DND-41 (cell line): ENCODE data around the gene POU2AF1.

Experiments used
- ATAC-seq: fragments of 200-7000 bp; cut with Tn5 transposase; 3 replicates; pipeline ENCODE4 v1.9.1; 2021; ENCODE audit warnings: low read depth; ENCODE audit not compliant: insufficient read depth
- DNase-seq: peaks from one replicate; pipeline ENCODE4 v3.0.0-alpha.2; 2020
- H2AFZ ChIP-seq: 2 replicates; pipeline ENCODE4 v1.6.0; 2012; ENCODE audit warnings: low read depth, low read length
- H3K27ac ChIP-seq: 2 replicates; pipeline ENCODE4 v1.5.1; 2012; ENCODE audit warnings: low read length, inconsistent platforms
- H3K27me3 ChIP-seq: fragments of 200-600 bp; sonication (generic); 2 replicates; pipeline ENCODE4 v1.6.0; 2012; ENCODE audit warnings: low read length, mild to moderate bottlenecking, inconsistent platforms; ENCODE audit not compliant: insufficient read depth, poor library complexity
- H3K36me3 ChIP-seq: 2 replicates; pipeline ENCODE4 v1.5.1; 2012; ENCODE audit warnings: low read length, inconsistent platforms; ENCODE audit not compliant: insufficient read depth
- H3K4me1 ChIP-seq: 2 replicates; pipeline ENCODE4 v1.5.1; 2012; ENCODE audit warnings: mild to moderate bottlenecking, low read length; ENCODE audit not compliant: insufficient read depth
- H3K4me2 ChIP-seq: 2 replicates; pipeline ENCODE4 v1.6.0; 2012; ENCODE audit warnings: mild to moderate bottlenecking, moderate library complexity, low read length, inconsistent platforms; ENCODE audit not compliant: insufficient read depth
- H3K4me3 ChIP-seq, 2 experiments: fragments of 200-600 bp in 1 of 2; shearing (Covaris generic) in 1 of 2; 2 replicates each; pipeline ENCODE4 v1.5.1; 2012 to 2016; ENCODE audit warnings: inconsistent platforms in 2 of 2, low read length in 2 of 2, mild to moderate bottlenecking in 2 of 2, low read depth in 1 of 2, moderate library complexity in 1 of 2
- H3K79me2 ChIP-seq: 2 replicates; pipeline ENCODE4 v1.6.0; 2012; ENCODE audit warnings: low read length, inconsistent platforms; ENCODE audit not compliant: insufficient read depth
- H3K9ac ChIP-seq: 2 replicates; pipeline ENCODE4 v1.6.0; 2012; ENCODE audit warnings: low read depth, mild to moderate bottlenecking, inconsistent platforms, low read length, moderate library complexity
- H3K9me3 ChIP-seq: 2 replicates; pipeline ENCODE4 v1.5.1; 2012; ENCODE audit warnings: low read length, moderate library complexity, mild to moderate bottlenecking, inconsistent platforms; ENCODE audit not compliant: insufficient read depth, severe bottlenecking
- H4K20me1 ChIP-seq: 2 replicates; pipeline ENCODE4 v1.6.0; 2012; ENCODE audit warnings: low read length; ENCODE audit not compliant: insufficient read depth
- EZH2 ChIP-seq: IDR thresholded peaks from 3 replicates; pipeline ENCODE4 v1.6.1; 2012; ENCODE audit warnings: borderline replicate concordance, low read depth, mild to moderate bottlenecking, moderate library complexity, low read length, inconsistent platforms; ENCODE audit not compliant: severe bottlenecking
- TF ChIP-seq, protein P1 (sequence below): IDR thresholded peaks from 2 replicates; pipeline ENCODE4 v1.5.1; 2012; ENCODE audit warnings: borderline replicate concordance, low read length, moderate library complexity, mild to moderate bottlenecking; ENCODE audit not compliant: poor library complexity, severe bottlenecking; ENCODE audit errors: extremely low read depth

POU2AF1 gene

DNA sequence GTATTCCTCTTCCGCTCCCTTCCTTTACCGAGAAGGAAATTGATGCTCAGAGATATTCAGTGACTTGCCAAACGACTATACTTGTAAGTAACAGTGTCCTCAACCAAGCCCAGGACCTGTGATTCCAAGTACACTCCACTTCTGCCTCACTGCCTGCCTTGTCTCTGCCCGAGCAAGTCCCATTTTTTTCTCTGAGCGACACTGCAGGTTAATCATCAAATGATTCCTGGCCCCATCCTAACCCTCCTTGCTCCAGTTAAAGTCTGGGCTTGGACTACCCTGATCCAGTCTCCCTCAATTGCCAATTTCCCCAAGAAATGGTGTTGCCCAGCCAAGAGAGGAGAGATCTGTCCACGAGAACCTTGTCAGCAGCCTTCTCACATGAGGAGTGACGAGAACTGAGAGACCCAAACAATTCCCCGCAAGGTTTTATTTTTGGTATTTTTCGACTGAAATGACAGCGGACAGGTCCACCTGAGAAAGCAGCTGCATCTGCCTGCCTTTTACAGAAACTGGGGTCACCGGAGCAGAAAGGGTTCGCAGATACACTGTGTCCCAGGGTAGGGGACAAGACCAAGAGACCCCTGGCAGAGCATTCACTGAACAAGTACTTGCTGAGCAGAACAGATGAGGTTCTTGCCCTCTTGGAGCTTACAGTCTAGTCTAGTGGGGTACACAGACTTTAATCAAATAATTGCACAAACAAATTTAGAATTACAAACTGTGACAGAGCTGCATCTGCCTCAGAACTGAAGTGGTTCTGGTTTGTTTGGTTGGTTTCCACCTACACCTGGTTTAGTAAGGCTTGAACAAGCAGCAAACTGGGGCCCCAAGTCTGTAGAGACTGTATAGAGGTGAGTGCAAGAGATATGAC lies 11.4 kb downstream of the POU2AF1 start:
- H3K27me3 ChIP-seq: no peaks in the 10 kb centered on the region
- H4K20me1 ChIP-seq: no peaks in the 10 kb centered on the region
- H3K9ac ChIP-seq: no peak overlapping the region
- ATAC-seq: no peak
- H2AFZ ChIP-seq: no peak overlapping the region
- no peak for DNase-seq
- no peaks in the 10 kb centered on the region for H3K9me3 ChIP-seq
- H3K4me3 ChIP-seq: no peak overlapping the region
- H3K27ac ChIP-seq: no peak overlapping the region
- H3K79me2 ChIP-seq: no peaks in the 10 kb centered on the region
- peaks cover 4% of the 10 kb centered on the region; the same call in 1 of the 2 replicates for H3K36me3 ChIP-seq
- H3K4me1 ChIP-seq: no peaks in the 10 kb centered on the region
- no peak overlapping the region for H3K4me2 ChIP-seq
- TF ChIP-seq, protein P1, sequence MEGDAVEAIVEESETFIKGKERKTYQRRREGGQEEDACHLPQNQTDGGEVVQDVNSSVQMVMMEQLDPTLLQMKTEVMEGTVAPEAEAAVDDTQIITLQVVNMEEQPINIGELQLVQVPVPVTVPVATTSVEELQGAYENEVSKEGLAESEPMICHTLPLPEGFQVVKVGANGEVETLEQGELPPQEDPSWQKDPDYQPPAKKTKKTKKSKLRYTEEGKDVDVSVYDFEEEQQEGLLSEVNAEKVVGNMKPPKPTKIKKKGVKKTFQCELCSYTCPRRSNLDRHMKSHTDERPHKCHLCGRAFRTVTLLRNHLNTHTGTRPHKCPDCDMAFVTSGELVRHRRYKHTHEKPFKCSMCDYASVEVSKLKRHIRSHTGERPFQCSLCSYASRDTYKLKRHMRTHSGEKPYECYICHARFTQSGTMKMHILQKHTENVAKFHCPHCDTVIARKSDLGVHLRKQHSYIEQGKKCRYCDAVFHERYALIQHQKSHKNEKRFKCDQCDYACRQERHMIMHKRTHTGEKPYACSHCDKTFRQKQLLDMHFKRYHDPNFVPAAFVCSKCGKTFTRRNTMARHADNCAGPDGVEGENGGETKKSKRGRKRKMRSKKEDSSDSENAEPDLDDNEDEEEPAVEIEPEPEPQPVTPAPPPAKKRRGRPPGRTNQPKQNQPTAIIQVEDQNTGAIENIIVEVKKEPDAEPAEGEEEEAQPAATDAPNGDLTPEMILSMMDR: no peak
- no peak for TF ChIP-seq EZH2

DNA sequence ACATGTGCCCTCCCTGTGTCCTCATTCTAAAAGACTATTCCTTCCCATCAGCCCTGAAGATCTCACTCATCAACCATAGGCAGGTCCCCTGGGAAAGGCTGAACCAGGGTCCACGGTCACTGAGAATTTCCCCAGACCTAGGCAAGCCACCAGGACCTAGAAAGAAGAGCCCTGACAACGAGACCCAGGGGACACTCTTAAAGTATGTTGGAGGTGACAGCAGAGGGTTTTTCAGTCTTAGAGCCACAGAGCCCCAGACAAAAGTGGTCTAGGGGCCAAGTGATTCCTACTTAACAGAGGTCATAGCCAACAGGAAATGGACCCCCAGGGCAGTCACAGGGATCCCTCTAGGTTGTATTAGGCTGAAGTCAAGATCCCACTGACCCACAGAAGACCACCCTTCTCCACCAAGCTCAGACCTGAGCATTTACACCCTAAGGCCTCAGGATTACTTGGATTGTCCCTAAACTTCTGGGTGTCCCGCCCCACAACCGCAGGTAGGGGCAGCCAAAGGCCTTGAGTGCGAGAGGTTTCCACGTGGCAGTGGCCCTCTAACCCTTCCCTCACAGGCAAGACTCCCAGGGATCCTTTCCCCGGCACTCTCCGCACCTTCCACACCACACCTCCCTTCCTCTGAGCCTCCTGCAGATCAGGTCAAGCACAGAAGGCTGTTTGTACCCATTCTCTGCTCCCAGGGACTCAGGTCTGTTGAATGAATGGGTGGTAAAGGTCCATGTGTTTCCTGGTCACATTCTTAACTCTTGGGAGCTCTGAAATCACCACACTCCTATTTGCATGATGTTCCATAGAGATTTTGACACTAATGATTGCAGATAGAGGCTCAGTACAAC lies 12.3 kb downstream of the POU2AF1 start:
- H3K4me3 ChIP-seq: no peak overlapping the region
- no peak overlapping the region for H3K4me2 ChIP-seq
- H3K4me1 ChIP-seq: no peaks in the 10 kb centered on the region

DNA sequence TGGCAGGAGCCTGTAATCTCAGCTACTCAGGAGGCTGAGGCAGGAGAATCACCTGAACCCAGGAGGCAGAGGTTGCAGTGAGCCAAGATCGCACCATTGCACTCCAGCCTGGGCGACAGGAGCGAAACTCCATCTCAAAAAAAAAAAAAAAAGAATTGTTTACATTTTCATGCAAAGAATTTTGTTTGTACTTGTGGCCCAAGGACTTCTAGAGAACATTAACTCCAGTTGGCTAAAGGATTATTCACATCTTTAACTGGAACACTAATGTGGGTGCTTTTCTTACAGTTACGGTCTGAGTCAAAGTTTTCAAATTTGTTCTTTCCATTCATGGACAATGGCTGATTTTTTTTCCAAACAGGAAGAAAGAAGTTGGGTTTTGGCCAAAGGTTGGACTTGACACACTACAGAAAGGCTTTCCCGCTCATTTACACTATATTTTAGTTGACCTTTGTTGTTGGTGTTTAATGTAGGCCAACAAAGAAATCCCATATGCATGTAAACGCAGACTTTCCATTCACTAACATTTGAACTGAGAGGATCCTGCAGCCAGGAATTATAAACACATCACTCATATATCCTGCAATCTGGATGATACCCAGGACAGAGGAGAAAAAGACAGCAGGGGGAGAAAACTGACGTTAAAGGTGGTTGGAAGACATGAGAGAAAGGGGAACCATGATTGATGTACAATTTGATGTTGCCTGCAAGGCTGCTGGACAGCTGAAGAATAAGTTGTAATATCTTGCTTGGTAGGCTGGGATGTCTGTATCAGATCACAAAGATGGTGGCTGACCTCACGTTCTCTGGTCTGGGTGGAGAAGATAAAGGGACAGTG lies 13.1 kb downstream of the POU2AF1 start:
- Histone ChIP-seq H2AFZ (no peak overlapping the region), H3K27ac (no peak overlapping the region), H3K36me3 (peaks cover 4% of the 10 kb centered on the region; the same call in 1 of the 2 replicates), H3K9ac (no peak overlapping the region), H4K20me1 (no peaks in the 10 kb centered on the region), H3K4me1 (no peaks in the 10 kb centered on the region), H3K79me2 (no peaks in the 10 kb centered on the region), H3K27me3 (no peaks in the 10 kb centered on the region), H3K9me3 (no peaks in the 10 kb centered on the region), H3K4me2 (no peak overlapping the region), H3K4me3 (no peak overlapping the region)
- DNase-seq (no peak), ATAC-seq (no peak)
- no peak for TF ChIP-seq EZH2
- TF ChIP-seq, protein P1: no peak

More for the DNA sequence above, 12.3 kb downstream of the POU2AF1 start:
- DNase-seq (no peak), ATAC-seq (no peak)
- Histone ChIP-seq H3K9me3 (no peaks in the 10 kb centered on the region), H3K27ac (no peak overlapping the region), H3K36me3 (peaks cover 4% of the 10 kb centered on the region; the same call in 1 of the 2 replicates), H2AFZ (no peak overlapping the region), H3K79me2 (no peaks in the 10 kb centered on the region), H3K27me3 (no peaks in the 10 kb centered on the region), H3K9ac (no peak overlapping the region), H4K20me1 (no peaks in the 10 kb centered on the region)
- no peak for TF ChIP-seq EZH2
